ENCODE data around the gene ECHS1. TPM values are rescaled to one million over a fixed set of nuclear protein-coding genes. Genes with fewer than 3 reads are reported as not detected.

ECHS1 gene
- total RNA-seq, 1 experiment from 2014 or later: 90.7 TPM

GRCh38 chr10:133385214-133385613, 12.1 kb upstream of the ECHS1 start:
- no peaks in the 10 kb centered on the region for H3K36me3 ChIP-seq (ENCODE audit: low read depth)
- H3K79me2 ChIP-seq (ENCODE audit: low read depth): no peaks in the 10 kb centered on the region
- BruUV-seq (replicated peaks): no TSS peak
- ChIA-PET CTCF (no interaction called here), POLR2A (ENCODE audit: unreplicated experiment) (no interaction called here)
- no peak overlapping the region for H2AFZ ChIP-seq
- H3K9me2 ChIP-seq (ENCODE audit: insufficient read depth): no peaks in the 10 kb centered on the region
- H3F3A ChIP-seq (ENCODE audit: insufficient read depth, low read depth): peaks cover 6% of the 10 kb centered on the region; the same call in 1 of the 2 replicates
- H3K4me1 ChIP-seq (replicated peaks; ENCODE audit: insufficient read depth): no peaks in the 10 kb centered on the region
- no peaks in the 10 kb centered on the region for H3K9me3 ChIP-seq (ENCODE audit: insufficient read depth, low read depth)
- H3K27ac ChIP-seq: no peak overlapping the region
- intact Hi-C loops (cut with micrococcal nuclease; ENCODE audit: unreplicated experiment): no loop called here
- no peaks in the 10 kb centered on the region for H3K27me3 ChIP-seq (ENCODE audit: insufficient read depth, low read depth)
- no peak for TF ChIP-seq CTCF (conservative IDR thresholded peaks at IDR 0.05)
- TF ChIP-seq EZH2 (IDR thresholded peaks at IDR 0.05; ENCODE audit: low read depth): no peak
- DNase-seq: no peak
- no peaks in the 10 kb centered on the region for H4K20me1 ChIP-seq (ENCODE audit: insufficient read depth)
- H3K4me2 ChIP-seq: no peak overlapping the region
- H3K4me3 ChIP-seq: no peak overlapping the region

GRCh38 chr10:133384071-133384470, 10.9 kb upstream of the ECHS1 start:
- POLR2A ChIA-PET (ENCODE audit: unreplicated experiment): no interaction called here
- no peak for DNase-seq

DNA sequence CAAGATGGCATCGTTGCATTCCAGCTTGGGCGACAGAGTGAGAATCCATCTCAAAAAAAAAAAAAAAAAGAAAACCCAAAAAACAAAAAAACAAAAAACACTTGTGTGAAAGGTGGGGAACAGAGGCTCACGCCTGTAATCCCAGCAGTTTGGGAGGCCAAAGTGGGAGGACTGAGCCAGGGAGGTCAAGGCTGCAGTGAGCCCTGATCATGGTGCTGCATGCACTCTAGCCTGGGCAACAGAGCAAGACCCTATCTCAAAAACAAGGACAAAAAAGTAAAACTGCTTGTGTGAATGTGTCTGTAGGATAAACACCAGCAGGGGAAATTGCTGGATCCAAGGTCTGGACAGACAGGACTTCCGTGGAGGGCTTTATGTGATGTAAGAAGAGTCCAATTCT, 10.4 kb upstream of the ECHS1 start:
- Histone ChIP-seq H3F3A (ENCODE audit: insufficient read depth, low read depth) (no peaks in the 10 kb centered on the region), H4K20me1 (ENCODE audit: insufficient read depth) (no peaks in the 10 kb centered on the region), H3K4me3 (no peak overlapping the region), H3K79me2 (ENCODE audit: low read depth) (no peaks in the 10 kb centered on the region), H3K4me1 (replicated peaks; ENCODE audit: insufficient read depth) (no peaks in the 10 kb centered on the region), H3K9me3 (ENCODE audit: insufficient read depth, low read depth) (no peaks in the 10 kb centered on the region), H3K27me3 (ENCODE audit: insufficient read depth, low read depth) (no peaks in the 10 kb centered on the region), H3K36me3 (ENCODE audit: low read depth) (no peaks in the 10 kb centered on the region), H3K4me2 (no peak overlapping the region), H3K9me2 (ENCODE audit: insufficient read depth) (no peaks in the 10 kb centered on the region), H3K27ac (no peak overlapping the region), H2AFZ (no peak overlapping the region)
- intact Hi-C loops (cut with micrococcal nuclease; ENCODE audit: unreplicated experiment): no loop called here
- no TSS peak for BruUV-seq (replicated peaks)
- ChIA-PET POLR2A (ENCODE audit: unreplicated experiment) (no interaction called here), CTCF (no interaction called here)
- no peak for TF ChIP-seq EZH2 (IDR thresholded peaks at IDR 0.05; ENCODE audit: low read depth)
- TF ChIP-seq CTCF (conservative IDR thresholded peaks at IDR 0.05): no peak
- no peak for DNase-seq

More at GRCh38 chr10:133384071-133384470, 10.9 kb upstream of the ECHS1 start:
- Histone ChIP-seq H3F3A (ENCODE audit: insufficient read depth, low read depth) (0 out of 2 replicates have a peak, but pooled peaks cover 2% of the 10 kb centered on the region), H3K4me2 (no peak overlapping the region), H3K27me3 (ENCODE audit: insufficient read depth, low read depth) (no peaks in the 10 kb centered on the region), H3K79me2 (ENCODE audit: low read depth) (no peaks in the 10 kb centered on the region), H3K4me1 (replicated peaks; ENCODE audit: insufficient read depth) (no peaks in the 10 kb centered on the region), H3K36me3 (ENCODE audit: low read depth) (no peaks in the 10 kb centered on the region), H3K4me3 (no peak overlapping the region), H2AFZ (no peak overlapping the region), H4K20me1 (ENCODE audit: insufficient read depth) (no peaks in the 10 kb centered on the region), H3K9me3 (ENCODE audit: insufficient read depth, low read depth) (no peaks in the 10 kb centered on the region), H3K27ac (no peak overlapping the region), H3K9me2 (ENCODE audit: insufficient read depth) (no peaks in the 10 kb centered on the region)
- no peak for TF ChIP-seq CTCF (conservative IDR thresholded peaks at IDR 0.05)
- TF ChIP-seq EZH2 (IDR thresholded peaks at IDR 0.05; ENCODE audit: low read depth): no peak
- intact Hi-C loops (cut with micrococcal nuclease; ENCODE audit: unreplicated experiment): no loop called here
- no TSS peak for BruUV-seq (replicated peaks)
- CTCF ChIA-PET: no interaction called here
